ENCODE measurements around the gene CREG1. TPM values are rescaled to one million over a fixed set of nuclear protein-coding genes. Genes with fewer than 3 reads are reported as not detected.

Gene CREG1
- total and polyA plus RNA-seq, 7 donors = 48.0 to 180 (median 139) TPM

DNA sequence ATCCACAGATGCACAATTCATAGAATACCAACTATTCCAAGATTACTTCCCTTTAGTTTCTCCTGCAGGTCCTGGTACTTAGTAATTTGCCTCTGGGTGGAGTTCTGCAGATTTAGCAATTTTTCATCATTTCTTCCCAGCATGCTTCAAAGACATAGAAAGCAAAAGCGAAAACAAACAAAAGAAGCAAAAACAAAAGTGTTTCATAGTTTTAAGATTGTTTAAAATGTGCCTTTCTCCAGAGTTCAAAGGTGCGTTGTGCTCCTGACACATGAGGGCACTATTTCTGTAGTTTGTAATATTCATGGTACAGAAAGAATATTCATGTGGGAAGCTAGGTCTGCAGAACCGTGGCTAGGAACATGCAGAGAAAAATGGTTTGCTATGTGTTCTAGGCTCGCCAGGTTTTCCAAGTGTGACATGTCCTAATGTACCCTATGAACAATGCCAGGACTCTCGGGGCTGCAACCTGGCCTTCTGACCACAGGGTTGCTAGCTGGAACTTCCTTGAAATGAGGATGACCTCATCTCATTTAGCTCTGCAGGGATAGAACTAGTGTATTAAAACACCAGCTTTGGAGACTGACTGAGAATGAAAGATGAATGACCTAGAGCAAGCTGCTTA lies 46.5 kb upstream of the CREG1 start:
- H3K27ac ChIP-seq = no peak overlapping the region
- H3K36me3 ChIP-seq = no peaks in the 10 kb centered on the region
- no peaks in the 10 kb centered on the region for H3K27me3 ChIP-seq
- no peak for DNase-seq
- H3K4me1 ChIP-seq = peaks cover 0 to 18% (median 14%) of the 10 kb centered on the region in 4 donors
- no peaks in the 10 kb centered on the region for H3K9me3 ChIP-seq
- intact Hi-C loops (cut with DNase I) = loop anchor here (1.0 to 5.0 kb wide), 2 partner anchors 89 to 337 kb away; partner anchors contain the start of genes DCAF6 and MPC2
- WGBS, 2 donors = 5 to 13% methylated on average over 5 of the region's 5 CpGs
- H3K4me3 ChIP-seq = no peak overlapping the region
- no peak for TF ChIP-seq POLR2AphosphoS5 (IDR thresholded peaks at IDR 0.05)
- TF ChIP-seq EP300 (IDR thresholded peaks at IDR 0.05) = no peak
- TF ChIP-seq POLR2A (IDR thresholded peaks at IDR 0.05) = no peak
- TF ChIP-seq, protein P1, sequence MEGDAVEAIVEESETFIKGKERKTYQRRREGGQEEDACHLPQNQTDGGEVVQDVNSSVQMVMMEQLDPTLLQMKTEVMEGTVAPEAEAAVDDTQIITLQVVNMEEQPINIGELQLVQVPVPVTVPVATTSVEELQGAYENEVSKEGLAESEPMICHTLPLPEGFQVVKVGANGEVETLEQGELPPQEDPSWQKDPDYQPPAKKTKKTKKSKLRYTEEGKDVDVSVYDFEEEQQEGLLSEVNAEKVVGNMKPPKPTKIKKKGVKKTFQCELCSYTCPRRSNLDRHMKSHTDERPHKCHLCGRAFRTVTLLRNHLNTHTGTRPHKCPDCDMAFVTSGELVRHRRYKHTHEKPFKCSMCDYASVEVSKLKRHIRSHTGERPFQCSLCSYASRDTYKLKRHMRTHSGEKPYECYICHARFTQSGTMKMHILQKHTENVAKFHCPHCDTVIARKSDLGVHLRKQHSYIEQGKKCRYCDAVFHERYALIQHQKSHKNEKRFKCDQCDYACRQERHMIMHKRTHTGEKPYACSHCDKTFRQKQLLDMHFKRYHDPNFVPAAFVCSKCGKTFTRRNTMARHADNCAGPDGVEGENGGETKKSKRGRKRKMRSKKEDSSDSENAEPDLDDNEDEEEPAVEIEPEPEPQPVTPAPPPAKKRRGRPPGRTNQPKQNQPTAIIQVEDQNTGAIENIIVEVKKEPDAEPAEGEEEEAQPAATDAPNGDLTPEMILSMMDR (IDR thresholded peaks at IDR 0.05) = peak; percentile 24 to 45 (median 40)

DNA sequence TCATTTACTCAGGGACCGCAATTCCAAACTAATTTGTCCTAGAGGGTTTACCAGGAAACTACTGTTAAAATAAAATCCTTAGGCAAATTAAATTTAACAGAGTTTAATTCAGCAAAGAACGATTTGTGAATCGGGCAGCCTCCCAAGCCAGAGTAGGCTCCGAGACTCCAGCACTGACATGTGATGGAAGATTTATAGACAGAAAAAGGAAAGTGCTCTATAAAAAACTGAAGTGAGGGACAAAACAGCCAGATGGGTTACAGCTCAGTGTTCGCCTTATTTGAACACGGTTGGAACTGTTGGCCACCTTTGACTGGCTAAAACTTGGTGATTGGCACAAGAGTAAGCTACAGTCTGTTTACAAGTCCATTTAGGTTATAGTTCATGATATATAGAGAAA lies 41.3 kb upstream of the CREG1 start:
- no peak for DNase-seq
- intact Hi-C loops (cut with DNase I) = no loop called here
- Histone ChIP-seq H3K27me3 (no peaks in the 10 kb centered on the region), H3K4me1 (peaks cover 0 to under 1% (median 0%) of the 10 kb centered on the region in 4 donors), H3K9me3 (no peaks in the 10 kb centered on the region), H3K27ac (no peak overlapping the region), H3K4me3 (no peak overlapping the region), H3K36me3 (no peaks in the 10 kb centered on the region)
- TF ChIP-seq, protein P1 (IDR thresholded peaks at IDR 0.05) = no peak
- no peak for TF ChIP-seq POLR2A (IDR thresholded peaks at IDR 0.05)
- TF ChIP-seq POLR2AphosphoS5 (IDR thresholded peaks at IDR 0.05) = no peak
- no peak for TF ChIP-seq EP300 (IDR thresholded peaks at IDR 0.05)
- WGBS, 2 donors = 16 to 55% methylated on average over 6 of the region's 6 CpGs

DNA sequence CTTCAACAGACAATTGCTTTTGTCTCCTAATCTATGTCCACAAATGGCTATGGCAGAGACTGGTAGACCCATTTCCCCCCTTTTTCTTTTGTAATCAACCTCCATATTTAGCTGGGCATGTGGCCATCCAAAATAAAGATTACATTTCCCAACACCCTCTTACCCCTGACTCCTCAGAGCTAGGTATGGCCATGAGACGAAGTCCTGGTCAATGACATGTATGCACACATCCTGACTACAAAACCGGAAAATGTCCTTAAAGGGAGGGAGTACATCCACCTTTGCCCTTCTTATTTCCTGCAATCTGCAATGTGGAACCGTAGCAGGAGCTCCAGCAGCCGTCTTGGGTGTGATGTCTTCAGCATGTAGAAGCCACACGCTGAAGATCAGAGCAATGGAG lies 40.3 kb upstream of the CREG1 start:
- TF ChIP-seq POLR2A (IDR thresholded peaks at IDR 0.05) (no peak), EP300 (IDR thresholded peaks at IDR 0.05) (no peak), POLR2AphosphoS5 (IDR thresholded peaks at IDR 0.05) (no peak)
- TF ChIP-seq, protein P1 (IDR thresholded peaks at IDR 0.05) = no peak
- Histone ChIP-seq H3K27ac (no peak overlapping the region), H3K4me1 (no peaks in the 10 kb centered on the region), H3K27me3 (no peaks in the 10 kb centered on the region), H3K4me3 (no peak overlapping the region), H3K36me3 (no peaks in the 10 kb centered on the region), H3K9me3 (no peaks in the 10 kb centered on the region)
- no peak for DNase-seq
- WGBS, 2 donors = 78 to 80% methylated on average over 5 of the region's 5 CpGs
- intact Hi-C loops (cut with DNase I) = no loop called here

DNA sequence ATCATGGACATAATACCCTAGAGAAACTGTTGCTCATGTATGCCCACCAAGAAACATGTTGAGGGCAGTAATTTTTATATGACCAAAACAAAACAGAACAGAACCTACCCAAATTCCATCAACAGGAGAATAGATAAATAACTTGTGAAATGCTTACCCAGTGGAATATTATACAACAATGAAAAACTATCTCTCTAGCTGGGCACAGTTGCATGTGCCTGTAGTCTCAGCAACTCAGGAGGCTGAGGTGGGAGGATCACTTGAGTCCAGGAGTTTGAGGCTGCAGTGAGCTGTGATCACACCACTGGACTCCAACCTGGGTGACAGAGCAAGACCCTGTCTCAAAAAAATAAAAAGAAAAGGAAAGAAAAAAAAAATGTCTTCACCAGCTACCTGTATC lies 38.9 kb upstream of the CREG1 start:
- Histone ChIP-seq H3K36me3 (no peaks in the 10 kb centered on the region), H3K9me3 (no peaks in the 10 kb centered on the region), H3K4me3 (no peak overlapping the region), H3K4me1 (no peaks in the 10 kb centered on the region), H3K27me3 (no peaks in the 10 kb centered on the region), H3K27ac (no peak overlapping the region)
- TF ChIP-seq, protein P1 (IDR thresholded peaks at IDR 0.05) = no peak
- no peak for TF ChIP-seq POLR2AphosphoS5 (IDR thresholded peaks at IDR 0.05)
- TF ChIP-seq POLR2A (IDR thresholded peaks at IDR 0.05) = no peak
- no peak for TF ChIP-seq EP300 (IDR thresholded peaks at IDR 0.05)
- intact Hi-C loops (cut with DNase I) = no loop called here
- no peak for DNase-seq

DNA sequence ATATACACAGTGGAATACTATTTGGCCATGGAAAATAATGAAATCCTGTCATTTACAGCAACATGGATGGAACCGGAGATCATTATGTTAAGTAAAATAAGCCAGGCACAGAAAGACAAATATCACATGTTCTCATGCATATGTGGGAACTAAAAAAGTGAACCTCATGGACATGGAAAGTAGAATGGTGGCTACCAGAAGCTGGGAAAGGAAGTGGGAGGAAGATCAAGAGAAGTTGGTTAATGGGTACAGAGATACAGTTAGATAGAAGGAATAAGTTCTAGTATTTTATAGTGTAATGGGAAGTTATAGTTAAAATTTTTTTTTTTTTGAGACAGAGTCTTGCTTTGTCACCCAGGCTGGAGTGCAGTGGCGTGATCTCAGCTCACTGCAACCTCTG lies 34.8 kb upstream of the CREG1 start:
- no peak for TF ChIP-seq POLR2AphosphoS5 (IDR thresholded peaks at IDR 0.05)
- TF ChIP-seq POLR2A (IDR thresholded peaks at IDR 0.05) = no peak
- TF ChIP-seq, protein P1 (IDR thresholded peaks at IDR 0.05) = no peak
- TF ChIP-seq EP300 (IDR thresholded peaks at IDR 0.05) = no peak
- no peaks in the 10 kb centered on the region for H3K4me1 ChIP-seq
- H3K4me3 ChIP-seq = no peak overlapping the region
- DNase-seq = no peak
- intact Hi-C loops (cut with DNase I) = no loop called here
- WGBS, 2 donors = 80 to 83% methylated on average over 2 of the region's 2 CpGs
- no peak overlapping the region for H3K27ac ChIP-seq
- H3K36me3 ChIP-seq = no peaks in the 10 kb centered on the region
- H3K9me3 ChIP-seq = no peaks in the 10 kb centered on the region
- H3K27me3 ChIP-seq = no peaks in the 10 kb centered on the region

Data from sigmoid colon (tissue), 7 donors.